Spleen (tissue), 7 donors: Measurements from ENCODE around the gene CLCN3.

Experiments used
- CTCF ChIP-seq, 11 experiments: fragments of 200-600 bp in 7 of 11; fragments of 450-650 bp in 4 of 11; sonication (generic) in 4 of 11; IDR thresholded peaks in 8 of 11; conservative IDR thresholded peaks in 3 of 11; 1 replicate in 7 of 11; 2 replicates in 4 of 11; pipeline versions ENCODE4 v1.4.0 to v1.8.0; 2016 to 2021; ENCODE audit warnings: antibody characterized with exemption in 11 of 11, inconsistent platforms in 4 of 11, mild to moderate bottlenecking in 1 of 11
- POLR2A ChIP-seq, 3 donors: fragments of 450-650 bp; IDR thresholded peaks; one replicate each; pipeline ENCODE4 v1.5.1; 2017; ENCODE audit warnings: antibody characterized with exemption in 3 of 3, mild to moderate bottlenecking in 1 of 3
- POLR2AphosphoS5 ChIP-seq, 3 donors: sonication (generic); formaldehyde crosslinking; IDR thresholded peaks; one replicate each; pipeline ENCODE4 v1.5.1; 2017; ENCODE audit warnings: antibody characterized with exemption in 3 of 3
- donor health status: DM: no; HTN: no; CAD: no; lungs with moderate emphysema.
- donor health status: DM: no; HTN: no; CAD: no.
- donor health status: DM: no; HTN: no; CAD: no.

GRCh38 chr4:169758401-169758962 lies 138.1 kb downstream of the CLCN3 start:
- no peak for TF ChIP-seq CTCF (IDR thresholded peaks at IDR 0.05 in 8 of 11, conservative IDR thresholded peaks at IDR 0.05 in 3 of 11)
- TF ChIP-seq POLR2AphosphoS5 (IDR thresholded peaks at IDR 0.05), result no peak
- TF ChIP-seq POLR2A (IDR thresholded peaks at IDR 0.05), result no peak
